ENCODE measurements around the gene WWOX.

DNA sequence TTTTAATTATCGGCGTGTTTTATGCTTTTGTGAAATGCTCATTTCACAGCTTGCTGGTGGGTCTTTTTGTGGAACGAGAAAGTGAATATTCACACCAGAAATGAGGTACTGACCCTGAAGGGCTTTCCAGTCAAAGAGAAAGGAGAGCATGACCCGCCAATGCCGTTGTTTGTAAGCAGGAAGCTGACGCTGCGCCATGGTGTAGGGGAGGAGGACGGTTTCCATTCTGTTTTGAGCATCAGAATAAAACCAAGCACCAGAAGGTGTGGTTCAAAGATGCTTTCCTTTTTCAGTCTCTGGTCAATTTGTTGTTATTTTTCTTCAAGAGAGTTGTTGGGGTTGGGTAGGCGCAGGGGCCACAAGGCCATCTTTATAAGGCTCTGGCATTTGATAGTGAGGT is 669.3 kb downstream of the WWOX start:
- TF ChIP-seq, protein P1, sequence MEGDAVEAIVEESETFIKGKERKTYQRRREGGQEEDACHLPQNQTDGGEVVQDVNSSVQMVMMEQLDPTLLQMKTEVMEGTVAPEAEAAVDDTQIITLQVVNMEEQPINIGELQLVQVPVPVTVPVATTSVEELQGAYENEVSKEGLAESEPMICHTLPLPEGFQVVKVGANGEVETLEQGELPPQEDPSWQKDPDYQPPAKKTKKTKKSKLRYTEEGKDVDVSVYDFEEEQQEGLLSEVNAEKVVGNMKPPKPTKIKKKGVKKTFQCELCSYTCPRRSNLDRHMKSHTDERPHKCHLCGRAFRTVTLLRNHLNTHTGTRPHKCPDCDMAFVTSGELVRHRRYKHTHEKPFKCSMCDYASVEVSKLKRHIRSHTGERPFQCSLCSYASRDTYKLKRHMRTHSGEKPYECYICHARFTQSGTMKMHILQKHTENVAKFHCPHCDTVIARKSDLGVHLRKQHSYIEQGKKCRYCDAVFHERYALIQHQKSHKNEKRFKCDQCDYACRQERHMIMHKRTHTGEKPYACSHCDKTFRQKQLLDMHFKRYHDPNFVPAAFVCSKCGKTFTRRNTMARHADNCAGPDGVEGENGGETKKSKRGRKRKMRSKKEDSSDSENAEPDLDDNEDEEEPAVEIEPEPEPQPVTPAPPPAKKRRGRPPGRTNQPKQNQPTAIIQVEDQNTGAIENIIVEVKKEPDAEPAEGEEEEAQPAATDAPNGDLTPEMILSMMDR (IDR thresholded peaks at IDR 0.05): no peak
- no peak for TF ChIP-seq EZH2 (IDR thresholded peaks at IDR 0.05; ENCODE audit: borderline replicate concordance, insufficient read depth, low read depth, low read length, poor library complexity, severe bottlenecking)
